NK-92 treated with Interleukin-12 subunit alpha and Interleukin-12 subunit beta, amount 100 ng/mL, for 24 hours (cell line): ENCODE measurements around the gene FLT3LG.
A peak's percentile ranks its signal among the peaks of the same experiment; 100 is the strongest.
"Not testable (repeated sequence)": the region's sequence is repeated elsewhere in the genome, so short reads cannot be mapped to it uniquely, and the experiment has no call there.

Experiments used
- DNase-seq: peaks from one replicate; lab custom pipeline; 2025; lab: John Stamatoyannopoulos, UW

The FLT3LG gene

DNA sequence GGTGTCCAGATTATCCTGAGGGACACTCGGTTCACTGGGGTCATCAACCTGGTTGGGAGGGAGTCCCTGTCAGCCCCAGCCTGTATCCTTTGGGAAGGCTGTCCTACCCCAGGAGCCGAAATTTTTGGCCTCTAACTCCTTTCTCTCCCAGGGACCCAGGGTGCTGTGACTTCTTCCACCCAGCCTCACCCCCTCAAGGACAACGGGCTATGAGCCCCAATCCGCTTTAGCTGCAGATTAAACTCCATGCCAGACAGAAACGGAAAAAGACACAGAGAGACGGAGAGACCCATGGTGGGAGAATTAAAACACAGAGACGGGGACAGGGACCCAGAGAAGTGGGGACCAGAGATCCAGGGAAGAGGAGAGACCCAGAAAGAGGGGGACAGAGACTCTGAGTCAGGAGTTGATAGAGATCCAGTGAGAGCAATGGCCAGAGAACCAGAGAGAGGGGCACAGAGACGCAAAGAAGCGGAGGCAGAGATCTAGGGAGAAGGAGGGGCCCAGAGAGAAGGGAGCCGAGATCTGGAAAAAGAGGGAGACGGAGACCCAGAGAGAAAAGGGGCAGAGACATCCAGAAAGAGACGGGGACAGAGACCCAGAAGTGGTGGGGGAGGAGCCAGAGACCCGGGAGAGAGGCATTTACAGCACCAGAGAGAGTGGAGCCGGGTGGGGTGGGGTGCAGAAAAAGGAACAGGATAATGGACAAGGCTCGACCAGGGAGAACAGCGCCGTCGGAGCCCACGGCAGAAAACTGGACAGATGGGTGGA lies 33.4 kb upstream of the FLT3LG start:
- no peak for DNase-seq

DNA sequence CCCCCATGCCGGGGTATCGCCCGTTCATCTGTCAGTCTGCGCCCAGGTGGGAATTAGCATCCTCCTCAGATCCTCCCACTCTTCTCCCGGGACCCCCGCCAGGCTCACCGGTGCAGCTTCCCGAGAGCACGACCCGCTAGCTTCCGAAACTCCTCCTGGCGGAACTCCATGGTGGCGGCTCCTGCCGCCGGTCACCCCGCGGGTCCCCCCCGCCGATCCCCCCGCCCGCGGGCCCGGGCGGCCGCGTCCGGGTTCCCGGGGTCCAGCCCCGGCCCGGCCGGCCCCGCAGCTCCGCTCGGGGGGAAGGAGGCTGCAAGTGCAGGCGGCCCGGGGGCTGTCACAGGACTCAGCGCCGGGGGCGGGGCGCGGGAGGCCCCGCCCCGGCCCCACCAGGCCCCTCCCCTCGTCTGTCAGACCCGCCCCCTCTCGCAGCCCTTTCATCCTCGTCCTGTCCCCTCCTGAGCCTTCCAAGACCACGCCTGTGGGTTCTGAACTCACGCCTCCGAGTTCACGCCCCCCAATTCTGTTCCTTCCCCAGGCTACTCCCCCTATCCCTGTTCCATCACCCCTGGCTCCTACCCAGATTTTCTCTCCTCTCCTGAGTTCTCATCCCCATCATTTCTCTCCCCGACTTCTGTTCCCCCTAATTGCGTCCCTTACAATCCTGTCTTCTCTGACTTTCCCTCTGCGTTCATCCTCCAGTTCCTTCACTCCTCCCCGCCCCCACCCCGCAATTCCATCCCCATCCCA lies 32.6 kb upstream of the FLT3LG start, which contains the start of gene SLC17A7:
Gene SLC17A7 (minus strand): TSS at position 318 of the 750 bp plus-strand sequence. CDS start 148 bp downstream, at position 170.
- DNase-seq: no peak

DNA sequence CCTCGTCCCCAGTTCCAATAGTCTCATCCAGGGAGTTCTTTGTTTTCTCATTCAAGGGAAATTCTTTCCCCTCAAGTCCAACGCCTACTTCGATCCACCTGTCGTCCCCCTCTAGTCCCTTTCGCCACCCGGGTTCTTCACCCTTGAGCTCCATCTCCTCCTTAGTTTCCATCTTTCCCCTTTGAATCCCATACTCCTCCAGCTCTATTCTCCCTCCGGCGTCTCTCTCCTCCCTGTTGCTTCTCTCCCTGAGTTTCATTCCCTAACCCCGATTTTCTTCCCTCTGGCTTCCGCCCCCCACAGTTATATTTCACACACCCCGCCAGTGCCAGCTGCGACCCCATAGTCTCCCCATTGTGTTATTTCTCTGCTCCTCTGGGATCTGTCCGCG lies 32.1 kb upstream of the FLT3LG start:
- no peak for DNase-seq

DNA sequence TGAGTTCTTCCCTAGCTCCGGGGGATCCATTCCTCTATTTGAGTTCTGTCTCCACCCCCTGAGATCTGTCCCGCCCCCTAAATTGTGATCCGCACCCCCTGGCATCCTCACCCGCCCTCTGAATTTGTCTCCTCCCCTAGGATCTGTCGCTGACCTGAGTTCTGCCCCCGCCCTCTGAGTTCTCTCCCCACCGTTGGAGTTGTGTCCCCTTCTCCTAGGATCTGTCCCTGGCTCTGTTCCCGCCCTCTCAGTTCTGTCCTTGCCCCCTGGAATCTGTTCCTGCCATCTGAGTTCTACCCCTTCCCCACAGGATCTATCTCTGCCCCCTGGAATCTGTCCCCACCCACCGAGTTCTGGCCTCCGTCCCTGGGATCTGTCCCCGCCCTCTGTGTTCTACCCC lies 31.7 kb upstream of the FLT3LG start:
- DNase-seq: no peak

DNA sequence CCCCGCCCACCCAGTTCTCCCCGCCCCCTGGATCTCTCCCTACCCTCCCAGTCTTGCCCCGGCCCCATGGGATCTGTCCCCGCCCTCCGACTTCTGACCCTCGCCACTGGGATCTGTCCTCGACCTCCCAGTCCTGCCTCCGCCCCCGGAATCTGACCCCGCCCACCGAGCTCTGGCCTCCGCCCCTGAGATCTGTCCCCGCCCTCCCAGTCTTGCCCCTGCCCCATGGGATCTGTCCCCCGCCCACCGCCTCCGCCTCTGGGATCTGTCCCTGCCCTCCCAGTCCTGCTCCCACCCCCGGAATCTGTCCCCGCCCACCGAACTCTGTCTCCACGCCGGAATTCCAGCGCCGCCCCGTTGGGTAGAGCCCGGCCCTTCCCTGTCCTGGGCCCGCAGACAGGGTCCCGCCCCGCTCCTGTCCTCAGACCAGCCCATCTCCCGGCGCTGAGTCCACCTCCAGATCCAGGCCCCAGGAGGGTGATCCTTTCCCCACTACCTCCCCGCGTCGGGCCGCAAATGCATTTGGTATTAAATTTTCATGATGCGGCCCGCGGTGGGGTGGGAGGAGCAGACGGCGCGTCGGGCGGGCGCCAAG lies 31.1 kb upstream of the FLT3LG start:
- peak; percentile 73 for DNase-seq

DNA sequence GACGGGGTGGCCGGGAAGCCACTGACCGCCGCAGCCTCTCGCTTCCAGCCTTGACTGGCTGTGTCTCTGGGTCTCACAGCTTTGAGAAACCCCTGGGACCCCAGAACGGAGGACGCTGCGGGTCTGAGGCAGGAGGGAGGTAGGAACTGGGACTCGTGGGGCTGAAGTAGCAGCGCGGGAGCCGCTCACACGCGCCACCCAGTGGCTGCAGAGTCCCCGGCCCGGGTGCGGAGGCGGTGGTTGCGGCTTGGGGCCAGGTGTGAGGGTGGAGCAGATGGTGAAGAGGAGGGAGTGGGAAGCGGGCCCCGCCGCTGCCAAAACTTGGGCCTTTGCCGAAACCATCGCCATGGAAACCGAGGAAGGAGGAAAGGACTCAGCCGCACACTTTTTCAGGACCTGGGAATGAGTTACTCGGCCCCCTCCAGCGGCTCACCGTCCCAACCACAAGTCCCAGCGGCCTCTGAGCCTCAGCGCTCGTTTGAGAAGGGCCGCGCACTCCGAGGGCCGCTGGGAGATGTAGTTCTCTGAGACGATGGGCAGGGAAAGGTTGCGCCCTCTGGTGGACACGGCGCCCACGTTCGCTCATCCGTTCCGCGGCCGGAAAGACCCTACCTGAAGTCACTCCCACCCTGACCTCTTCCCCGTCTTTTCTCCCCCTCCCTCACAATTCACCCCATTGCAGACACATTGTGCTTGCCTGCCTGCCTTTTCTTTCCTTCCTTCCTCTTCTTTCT lies 30.5 kb upstream of the FLT3LG start:
- peak; percentile 90 for DNase-seq

DNA sequence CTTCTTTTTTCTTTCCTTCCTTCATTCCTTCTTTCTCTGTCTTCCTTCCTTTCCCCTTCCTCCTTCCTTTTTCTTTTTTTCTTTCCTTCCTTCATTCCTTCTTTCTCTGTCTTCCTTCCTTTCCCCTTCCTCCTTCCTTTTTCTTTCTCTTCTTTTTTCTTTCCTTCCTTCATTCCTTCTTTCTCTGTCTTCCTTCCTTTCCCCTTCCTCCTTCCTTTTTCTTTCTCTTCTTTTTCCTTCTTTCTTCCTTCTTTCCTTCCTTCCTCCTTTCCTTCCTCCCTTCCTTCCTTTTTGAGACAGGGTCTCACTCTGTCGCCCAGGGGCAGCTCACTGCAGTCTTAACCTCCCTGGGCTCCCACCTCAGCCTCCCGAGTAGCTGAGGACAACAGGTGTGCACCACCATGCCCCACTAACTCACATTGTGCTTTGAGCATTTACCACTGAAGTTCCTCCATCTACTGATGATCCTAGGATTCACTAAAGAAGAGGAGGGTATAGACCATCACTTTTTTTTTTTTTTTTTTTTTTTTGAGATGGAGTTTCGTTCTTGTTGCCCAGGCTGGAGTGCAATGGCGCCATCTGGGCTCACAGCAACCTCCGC lies 29.8 kb upstream of the FLT3LG start:
- DNase-seq: not testable (repeated sequence)

DNA sequence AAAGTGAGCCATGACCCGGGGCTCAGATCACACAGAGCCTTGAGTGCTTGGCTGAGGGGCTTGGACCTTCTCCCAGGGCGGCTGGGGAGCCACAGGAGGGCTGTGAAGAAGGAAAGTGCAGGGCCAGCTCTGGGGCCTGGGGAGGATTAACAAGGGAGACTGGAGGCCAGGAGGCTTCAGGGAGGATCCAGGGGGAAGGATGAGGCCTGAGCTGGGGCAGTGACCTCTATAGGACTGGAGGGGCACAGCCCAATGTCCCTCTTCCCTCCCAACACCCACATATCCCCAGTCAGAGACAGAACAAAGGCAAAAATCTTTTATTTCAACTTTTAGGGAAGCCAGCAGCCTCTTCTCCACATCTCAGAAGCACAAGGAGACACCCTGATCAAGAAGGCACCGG lies 28.0 kb upstream of the FLT3LG start:
- DNase-seq: no peak

DNA sequence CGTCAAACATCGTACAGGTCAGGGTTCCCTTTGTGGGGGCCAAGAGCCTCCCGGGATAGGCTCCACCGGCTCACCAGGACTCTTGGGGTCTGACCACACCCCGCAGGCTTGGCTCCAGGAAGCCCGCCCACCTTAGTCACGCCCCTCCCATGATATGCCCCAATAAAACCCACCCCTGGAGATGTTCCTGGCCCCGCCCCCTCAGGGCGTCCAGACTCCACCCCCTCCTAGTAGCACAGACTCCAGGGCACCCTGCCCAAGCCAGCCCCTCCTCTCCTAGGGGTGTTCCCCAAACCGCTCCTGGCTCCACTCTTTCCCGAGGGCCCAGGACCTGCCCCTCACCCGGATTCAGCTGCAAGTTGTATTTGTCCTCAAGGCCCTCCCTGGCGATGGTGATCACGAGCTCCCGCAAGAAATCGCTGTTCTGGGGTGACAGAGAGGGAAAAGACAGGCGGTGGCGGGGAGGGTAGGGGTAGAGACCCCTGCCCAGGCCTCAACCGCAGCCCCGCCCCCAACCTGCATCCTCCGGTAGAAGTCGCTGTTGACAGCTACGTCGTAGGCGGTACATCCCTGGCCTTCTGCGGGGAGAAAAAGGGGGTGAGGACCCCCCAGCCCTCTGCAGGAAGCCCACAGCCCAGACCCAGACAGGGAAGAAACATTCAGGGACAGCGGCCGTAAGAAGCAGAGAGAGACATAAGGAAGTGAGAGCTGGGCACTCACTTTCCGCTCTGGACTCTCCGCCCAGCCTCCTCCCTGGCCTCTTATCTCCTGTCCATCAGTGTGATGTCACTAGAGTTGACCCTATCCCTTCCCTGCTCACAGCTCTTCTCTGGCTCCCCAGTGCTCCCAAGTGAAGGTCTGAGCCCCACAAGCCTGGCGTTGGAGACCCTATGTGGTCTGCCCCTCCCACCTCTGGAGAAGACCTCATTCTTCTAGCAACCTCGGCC lies 26.3 kb upstream of the FLT3LG start:
- no peak for DNase-seq

DNA sequence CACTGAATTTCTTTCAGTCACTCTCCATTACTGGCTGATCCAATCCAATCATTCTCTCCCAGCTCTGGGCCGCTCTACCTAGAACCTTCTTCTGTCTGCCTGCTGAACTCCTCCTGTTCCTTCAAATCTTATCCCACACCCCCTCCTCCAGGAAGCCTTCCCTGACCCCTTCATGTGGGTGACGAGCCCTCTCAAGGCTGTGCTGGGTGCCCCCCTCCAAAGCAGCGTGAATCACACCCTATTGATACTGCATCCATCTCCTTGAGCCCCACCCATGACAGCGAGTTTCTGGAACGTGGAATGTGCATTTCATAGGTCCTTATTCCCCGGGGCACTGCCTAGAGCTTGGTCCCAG lies 25.6 kb upstream of the FLT3LG start:
- no peak for DNase-seq

DNA sequence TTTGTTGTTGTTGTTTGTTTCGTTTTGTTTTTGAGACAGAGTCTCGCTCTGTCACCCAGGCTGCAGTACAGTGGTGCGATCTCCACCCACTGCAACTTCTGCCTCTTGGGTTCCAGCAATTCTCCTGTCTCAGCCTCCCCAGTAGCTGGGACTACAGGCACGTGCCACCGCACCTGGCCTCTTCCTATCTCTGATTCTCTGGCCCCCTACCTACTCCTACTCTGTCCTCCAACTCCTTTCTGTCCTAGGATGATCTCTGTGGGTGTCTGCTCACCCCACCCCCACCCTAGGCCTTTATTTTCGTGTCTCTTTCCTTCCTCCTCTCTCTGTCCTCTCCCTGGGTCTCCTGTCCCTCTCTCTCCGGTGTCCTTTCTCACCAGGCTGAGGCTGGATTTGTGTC lies 23.6 kb upstream of the FLT3LG start:
- no peak for DNase-seq

DNA sequence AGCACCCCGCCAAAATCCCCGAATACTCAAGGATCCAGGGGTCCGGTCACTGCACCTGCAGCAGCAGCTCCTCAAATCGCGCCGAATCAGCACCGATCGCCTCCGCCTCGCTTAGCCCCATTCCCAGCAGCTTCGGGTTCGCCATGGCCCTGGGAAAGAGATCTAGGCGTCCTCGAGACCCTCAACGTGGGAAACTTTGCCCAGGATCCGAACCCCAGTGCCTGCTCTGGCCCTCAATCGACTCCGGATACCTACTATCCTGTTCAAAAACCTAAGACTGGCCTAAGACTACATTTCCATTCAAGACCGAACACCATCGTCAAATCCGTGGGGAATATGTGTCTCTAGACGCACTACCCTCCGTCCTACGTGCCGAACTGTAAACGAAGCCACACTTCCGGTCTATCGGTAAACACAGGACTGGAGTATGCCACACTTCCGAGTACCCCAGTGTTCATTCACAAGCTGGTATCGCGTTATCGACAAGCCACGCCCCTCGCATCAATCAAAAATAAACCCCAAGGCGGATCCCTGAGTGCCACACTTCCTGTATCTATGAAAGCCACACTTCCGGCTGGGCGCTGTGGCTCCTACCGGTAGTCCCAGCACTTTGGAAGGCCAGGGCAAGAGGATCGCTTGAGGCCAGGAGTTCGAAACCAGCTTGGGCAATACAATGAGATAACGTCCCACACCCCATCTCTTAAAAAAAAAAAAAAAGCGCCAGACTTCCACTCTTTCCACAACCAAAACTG lies 22.4 kb upstream of the FLT3LG start, which contains the start of gene PIH1D1:
Gene PIH1D1 (minus strand): TSS at position 385 of the 752 bp plus-strand sequence. CDS start 240 bp downstream, at position 145.
- DNase-seq: peak; percentile 94

DNA sequence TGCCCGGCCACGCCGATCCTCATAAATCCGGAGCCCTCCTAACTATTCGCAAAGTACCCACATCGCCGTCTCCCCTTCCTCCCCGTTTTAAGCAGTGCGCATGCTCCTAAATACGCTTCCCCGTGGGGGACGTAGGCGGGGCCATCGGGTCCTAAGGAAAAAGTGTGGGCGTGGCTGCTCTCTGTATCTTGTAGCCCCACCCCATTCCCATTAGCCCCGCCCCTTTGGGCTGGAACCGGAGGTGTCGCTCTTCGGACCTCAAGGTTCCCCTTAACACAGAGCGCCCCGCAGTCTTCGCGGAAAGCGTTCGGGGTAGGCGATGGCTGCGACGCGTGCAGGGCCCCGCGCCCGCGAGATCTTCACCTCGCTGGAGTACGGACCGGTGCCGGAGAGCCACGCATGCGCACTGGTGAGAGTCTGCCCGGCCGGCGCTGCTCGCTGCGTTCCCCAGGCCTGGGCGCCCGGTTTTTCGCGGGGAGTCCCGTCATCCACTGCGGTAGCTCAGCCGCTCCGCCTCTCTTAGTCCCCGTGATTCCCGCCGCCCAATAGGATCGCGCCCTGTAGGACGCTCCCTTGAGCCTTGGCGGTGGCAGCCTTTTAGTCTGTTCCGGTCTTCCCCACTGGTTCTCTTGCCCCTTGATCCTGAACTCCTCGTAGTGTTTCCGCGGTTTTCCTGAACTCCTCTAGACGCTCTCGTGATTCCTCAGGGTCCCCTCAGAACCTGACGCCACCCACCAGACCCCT lies 20.8 kb upstream of the FLT3LG start, which contains the start of gene ALDH16A1:
Gene ALDH16A1 (plus strand): TSS at position 213 of the 744 bp plus-strand sequence. CDS start 107 bp downstream, at position 320.
- peak; percentile 98 for DNase-seq

DNA sequence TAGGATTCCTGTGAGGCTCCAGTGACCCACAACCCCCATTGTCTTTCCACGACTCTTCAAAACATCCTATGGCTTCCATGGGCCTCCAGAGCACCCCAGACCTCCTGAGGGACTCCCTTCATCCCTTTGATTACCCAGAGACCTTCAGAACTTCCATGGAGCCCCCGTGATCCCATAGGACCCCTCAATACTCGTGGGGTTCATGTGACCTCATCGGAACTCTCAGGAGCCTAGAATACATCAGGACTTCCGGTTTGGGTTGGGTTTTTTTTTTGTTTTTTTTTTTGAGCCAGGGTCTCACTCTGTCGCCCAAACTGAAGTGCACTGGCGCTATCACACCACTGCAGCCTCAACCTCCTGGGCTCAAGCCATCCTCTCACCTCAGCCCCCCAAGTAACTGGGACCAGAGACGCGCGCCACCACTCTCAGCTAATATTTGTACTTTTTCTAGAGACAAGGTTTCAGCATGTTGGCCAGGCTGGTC lies 20.2 kb upstream of the FLT3LG start:
- DNase-seq: peak; percentile 19

DNA sequence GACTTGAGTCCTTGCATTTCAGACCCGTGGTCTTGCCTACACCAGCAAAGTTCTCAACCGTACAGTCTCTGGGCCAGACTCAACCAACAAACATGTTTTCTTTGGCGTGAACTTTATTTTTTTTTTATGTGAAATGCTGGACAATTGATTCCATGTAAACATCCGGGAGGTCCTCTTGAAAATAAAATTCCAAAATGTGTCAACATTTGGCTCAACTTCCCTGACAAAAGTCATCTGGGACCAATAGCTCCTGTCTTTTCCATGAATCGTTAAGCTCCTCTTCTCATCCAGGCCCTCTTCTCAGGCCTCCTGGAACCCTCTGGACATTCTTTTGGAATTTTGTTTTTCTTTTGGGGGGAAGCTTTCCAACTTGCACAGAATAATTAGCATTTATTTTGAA lies 18.2 kb upstream of the FLT3LG start:
- DNase-seq: no peak

DNA sequence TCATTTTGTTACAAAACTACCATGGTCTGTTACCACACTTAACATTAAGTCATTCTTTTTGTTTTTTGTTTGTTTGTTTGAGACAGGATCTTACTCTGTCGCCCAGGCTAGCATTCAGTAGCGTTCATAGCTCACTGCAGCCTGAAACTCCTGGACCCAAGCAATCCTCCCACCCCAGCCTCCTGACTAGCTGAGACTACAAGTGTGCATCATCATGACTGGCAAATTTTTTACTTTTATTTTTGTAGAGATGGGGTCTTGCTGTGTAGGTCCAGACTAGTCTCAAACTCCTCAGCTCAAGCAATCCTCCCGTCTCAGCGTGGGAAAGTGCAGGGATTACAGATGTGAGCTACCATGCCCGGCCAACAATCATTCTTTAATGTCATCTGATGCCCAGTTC lies 17.7 kb upstream of the FLT3LG start:
- no peak for DNase-seq

DNA sequence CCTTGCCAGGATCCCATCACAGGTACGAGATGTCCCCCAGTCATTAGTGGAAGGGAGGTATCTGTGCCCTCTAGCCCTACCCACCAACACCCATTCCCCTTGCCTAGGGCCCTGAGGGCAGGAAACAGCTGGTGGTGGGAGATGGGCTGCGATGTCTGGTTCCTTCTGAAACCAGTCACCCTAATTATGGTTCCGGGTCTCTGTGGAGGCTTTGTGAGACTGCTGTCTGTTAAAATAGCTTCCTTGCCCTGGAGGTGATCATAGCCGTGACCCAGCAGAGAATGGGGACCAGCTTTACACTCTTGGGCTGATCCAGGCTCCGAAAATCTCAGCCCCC lies 15.5 kb upstream of the FLT3LG start:
- DNase-seq: no peak

DNA sequence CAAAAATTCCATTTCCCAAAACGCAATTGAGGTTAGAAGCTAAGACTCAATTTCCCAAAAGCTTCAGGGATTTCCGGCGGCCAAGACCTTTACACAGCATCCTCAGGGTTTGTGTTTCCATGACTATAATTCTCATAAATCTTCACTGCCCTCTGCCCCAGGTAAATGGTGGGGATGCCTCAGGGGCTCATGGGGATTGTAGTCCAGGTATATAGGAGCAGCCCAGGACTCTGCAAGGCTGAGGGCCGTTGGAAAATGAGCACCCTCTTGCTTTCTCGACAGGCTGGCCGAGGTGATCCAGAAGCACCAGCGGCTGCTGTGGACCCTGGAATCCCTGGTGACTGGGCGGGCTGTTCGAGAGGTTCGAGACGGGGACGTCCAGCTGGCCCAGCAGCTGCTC lies 14.6 kb upstream of the FLT3LG start:
- no peak for DNase-seq

DNA sequence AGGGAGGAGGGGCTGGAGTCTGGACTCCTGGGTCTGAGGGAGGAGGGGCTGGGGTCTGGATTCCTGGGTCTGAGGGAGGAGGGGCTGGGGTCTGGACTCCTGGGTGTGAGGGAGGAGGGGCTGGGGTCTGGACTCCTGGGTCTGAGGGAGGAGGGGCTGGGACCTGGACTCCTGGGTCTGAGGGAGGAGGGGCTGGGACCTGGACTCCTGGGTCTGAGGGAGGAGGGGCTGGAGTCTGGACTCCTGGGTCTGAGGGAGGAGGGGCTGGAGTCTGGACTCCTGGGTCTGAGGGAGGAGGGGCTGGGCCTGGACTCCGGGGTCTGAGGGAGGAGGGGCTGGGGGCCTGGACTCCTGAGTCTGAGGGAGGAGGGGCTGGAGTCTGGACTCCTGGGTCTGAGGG lies 12.9 kb upstream of the FLT3LG start:
- DNase-seq: not testable (repeated sequence)
